Hepatocyte (in vitro differentiated cells): ENCODE results near the gene ATP13A1. TPM values are rescaled to one million over a fixed set of nuclear protein-coding genes. Genes with fewer than 3 reads are reported as not detected.
A peak's percentile ranks its signal among the peaks of the same experiment; 100 is the strongest.

Experiments used
- DNase-seq: peaks from one replicate; pipeline ENCODE4 v3.0.0-alpha.2; 2016; ENCODE audit warnings: low spot score
- H2AFZ ChIP-seq: fragments of 200-600 bp; sonication (generic); 2 replicates; pipeline ENCODE4 v1.6.0; 2016; ENCODE audit warnings: antibody characterized with exemption, mild to moderate bottlenecking
- H3K27ac ChIP-seq: fragments of 200-600 bp; sonication (generic); 2 replicates; pipeline ENCODE4 v1.5.1; 2016; ENCODE audit warnings: mild to moderate bottlenecking
- H3K27me3 ChIP-seq: fragments of 200-600 bp; sonication (generic); 2 replicates; pipeline ENCODE4 v1.6.1; 2016
- H3K36me3 ChIP-seq: fragments of 200-600 bp; sonication (generic); replicated peaks from 2 replicates; pipeline ENCODE4 v1.5.1; 2016; ENCODE audit warnings: low read depth; ENCODE audit not compliant: insufficient read depth
- H3K4me1 ChIP-seq: fragments of 200-600 bp; sonication (generic); 2 replicates; pipeline ENCODE4 v1.5.1; 2016; ENCODE audit warnings: mild to moderate bottlenecking, moderate library complexity; ENCODE audit not compliant: insufficient read depth
- H3K4me2 ChIP-seq: fragments of 200-600 bp; sonication (generic); 2 replicates; pipeline ENCODE4 v1.6.0; 2016
- H3K4me3 ChIP-seq: fragments of 200-600 bp; sonication (generic); 2 replicates; pipeline ENCODE4 v1.5.1; 2016; ENCODE audit warnings: mild to moderate bottlenecking
- H3K79me2 ChIP-seq: fragments of 200-600 bp; sonication (generic); 2 replicates; pipeline ENCODE4 v1.6.0; 2017; ENCODE audit warnings: mild to moderate bottlenecking
- H3K9me2 ChIP-seq: fragments of 200-600 bp; sonication (generic); replicated peaks from 2 replicates; pipeline ENCODE4 v1.6.0; 2017; ENCODE audit warnings: mild to moderate bottlenecking; ENCODE audit not compliant: insufficient read depth
- H3K9me3 ChIP-seq: fragments of 200-600 bp; sonication (generic); 2 replicates; pipeline ENCODE4 v1.5.1; 2016; ENCODE audit warnings: low read depth, mild to moderate bottlenecking
- H4K20me1 ChIP-seq: fragments of 200-600 bp; sonication (generic); 2 replicates; pipeline ENCODE4 v1.6.0; 2016; ENCODE audit warnings: mild to moderate bottlenecking; ENCODE audit not compliant: insufficient read depth, poor library complexity, severe bottlenecking
- EZH2 ChIP-seq: fragments of 200-600 bp; sonication (generic); IDR thresholded peaks from 2 replicates; pipeline ENCODE4 v1.6.1; 2016; ENCODE audit warnings: antibody characterized with exemption, mild to moderate bottlenecking, borderline replicate concordance
- EZH2phosphoT487 ChIP-seq: fragments of 200-600 bp; sonication (generic); IDR thresholded peaks from one replicate; pipeline ENCODE4 v1.6.1; 2018; ENCODE audit warnings: antibody characterized with exemption, mild to moderate bottlenecking, low read depth, moderate library complexity; ENCODE audit not compliant: unreplicated experiment, severe bottlenecking
- WGBS: methylation state at CpG from one replicate; pipeline ENCODE4 v1.1.6; 2016; ENCODE audit warnings: low lambda C conversion rate; ENCODE audit errors: missing lambda C conversion rate; 5-methylcytosine and 5-hydroxymethylcytosine counted together
- polyA plus RNA-seq: library from polyadenylated mRNA; unstranded; fragments of >200 nt; fragmentation: Nextera tagmentation; extraction: Ambion mirVana; gene quantifications from 2 replicates; pipeline ENCODE4 v1.2.1, GENCODE V29; 2016
- total RNA-seq: library from RNA; depleted of rRNA; stranded (reverse); fragments of >200 nt; gene quantifications from 2 replicates; pipeline ENCODE4 v1.2.3, GENCODE V29; 2014
- TF ChIP-seq, protein P1 (sequence below): fragments of 200-600 bp; sonication (generic); IDR thresholded peaks from 2 replicates; pipeline ENCODE4 v1.5.1; 2016; ENCODE audit warnings: antibody characterized with exemption, mild to moderate bottlenecking; ENCODE audit not compliant: poor library complexity

ATP13A1 gene
- total and polyA plus RNA-seq, 2 experiments from 2014 or later = 97.5 to 113 TPM

DNA sequence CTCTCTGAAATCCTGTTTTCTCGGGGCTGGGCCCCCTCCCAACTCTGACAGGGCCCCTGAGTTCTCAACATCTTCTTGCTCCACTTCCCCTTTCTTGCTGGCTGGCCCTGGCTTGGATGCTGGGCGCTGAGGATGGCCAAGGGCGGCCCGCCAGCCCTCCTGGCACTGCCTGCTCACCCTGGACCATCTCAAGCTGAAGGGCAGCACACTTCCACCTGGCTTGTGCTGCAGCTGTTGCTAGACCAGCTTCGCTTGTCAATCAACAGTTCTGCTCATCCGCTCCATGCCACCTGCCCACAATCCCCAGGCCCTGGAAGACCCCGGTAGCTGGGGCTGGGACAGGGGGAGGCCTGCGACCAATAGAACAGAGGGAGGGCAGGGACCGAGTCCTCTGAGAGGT lies 13.1 kb downstream of the ATP13A1 start:
- Histone ChIP-seq H3K9me3 (no peaks in the 10 kb centered on the region), H2AFZ (no peak overlapping the region), H3K9me2 (no peaks in the 10 kb centered on the region), H3K79me2 (no peaks in the 10 kb centered on the region), H3K27me3 (no peaks in the 10 kb centered on the region), H3K4me1 (no peaks in the 10 kb centered on the region), H4K20me1 (no peaks in the 10 kb centered on the region), H3K4me2 (no peak overlapping the region), H3K36me3 (no peaks in the 10 kb centered on the region), H3K27ac (no peak overlapping the region), H3K4me3 (no peak overlapping the region)
- no peak for DNase-seq
- no peak for TF ChIP-seq EZH2
- TF ChIP-seq EZH2phosphoT487 = no peak
- TF ChIP-seq, protein P1, sequence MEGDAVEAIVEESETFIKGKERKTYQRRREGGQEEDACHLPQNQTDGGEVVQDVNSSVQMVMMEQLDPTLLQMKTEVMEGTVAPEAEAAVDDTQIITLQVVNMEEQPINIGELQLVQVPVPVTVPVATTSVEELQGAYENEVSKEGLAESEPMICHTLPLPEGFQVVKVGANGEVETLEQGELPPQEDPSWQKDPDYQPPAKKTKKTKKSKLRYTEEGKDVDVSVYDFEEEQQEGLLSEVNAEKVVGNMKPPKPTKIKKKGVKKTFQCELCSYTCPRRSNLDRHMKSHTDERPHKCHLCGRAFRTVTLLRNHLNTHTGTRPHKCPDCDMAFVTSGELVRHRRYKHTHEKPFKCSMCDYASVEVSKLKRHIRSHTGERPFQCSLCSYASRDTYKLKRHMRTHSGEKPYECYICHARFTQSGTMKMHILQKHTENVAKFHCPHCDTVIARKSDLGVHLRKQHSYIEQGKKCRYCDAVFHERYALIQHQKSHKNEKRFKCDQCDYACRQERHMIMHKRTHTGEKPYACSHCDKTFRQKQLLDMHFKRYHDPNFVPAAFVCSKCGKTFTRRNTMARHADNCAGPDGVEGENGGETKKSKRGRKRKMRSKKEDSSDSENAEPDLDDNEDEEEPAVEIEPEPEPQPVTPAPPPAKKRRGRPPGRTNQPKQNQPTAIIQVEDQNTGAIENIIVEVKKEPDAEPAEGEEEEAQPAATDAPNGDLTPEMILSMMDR = no peak
- 98% methylated on average over 9 of the region's 9 CpGs for WGBS

GRCh38 chr19:19649580-19649995 lies 13.9 kb downstream of the ATP13A1 start:
- H3K4me1 ChIP-seq = no peaks in the 10 kb centered on the region
- WGBS = 95% methylated on average over 21 of the region's 22 CpGs
- no peak overlapping the region for H3K27ac ChIP-seq
- no peak overlapping the region for H2AFZ ChIP-seq
- no peaks in the 10 kb centered on the region for H3K9me3 ChIP-seq
- no peak overlapping the region for H3K4me3 ChIP-seq
- peak; percentile 3 for DNase-seq
- TF ChIP-seq, protein P1 = no peak
- TF ChIP-seq EZH2 = no peak
- no peak for TF ChIP-seq EZH2phosphoT487
- H3K36me3 ChIP-seq = no peaks in the 10 kb centered on the region
- H3K9me2 ChIP-seq = no peaks in the 10 kb centered on the region
- H3K27me3 ChIP-seq = no peaks in the 10 kb centered on the region
- H3K79me2 ChIP-seq = no peaks in the 10 kb centered on the region
- no peak overlapping the region for H3K4me2 ChIP-seq
- no peaks in the 10 kb centered on the region for H4K20me1 ChIP-seq

- TF ChIP-seq EZH2 = no peak
- TF ChIP-seq, protein P1 = no peak
- TF ChIP-seq EZH2phosphoT487 = no peak
- H3K9me3 ChIP-seq = no peaks in the 10 kb centered on the region
- H4K20me1 ChIP-seq = no peaks in the 10 kb centered on the region
- H3K4me1 ChIP-seq = peaks cover under 1% of the 10 kb centered on the region
- DNase-seq = no peak
- H2AFZ ChIP-seq = no peak overlapping the region
- no peaks in the 10 kb centered on the region for H3K36me3 ChIP-seq
- H3K4me2 ChIP-seq = no peak overlapping the region
- H3K4me3 ChIP-seq = no peak overlapping the region
- H3K27ac ChIP-seq = no peak overlapping the region
- H3K27me3 ChIP-seq = no peaks in the 10 kb centered on the region
- no peaks in the 10 kb centered on the region for H3K9me2 ChIP-seq
- no peaks in the 10 kb centered on the region for H3K79me2 ChIP-seq
- WGBS = 95% methylated on average over 6 of the region's 6 CpGs
These were observed 14.3 kb downstream of the ATP13A1 start for GRCh38 chr19:19649155-19649554.
